HG03565 (cell line): ENCODE measurements around the gene KCNJ10.
A peak's percentile ranks its signal among the peaks of the same experiment; 100 is the strongest.

Experiments used
- ATAC-seq: cut with Tn5 transposase; IDR thresholded peaks from one replicate; pipeline ENCODE4 v1.9.1; 2021; ENCODE audit warnings: mild to moderate bottlenecking, moderate library complexity; ENCODE audit not compliant: unreplicated experiment

Gene KCNJ10

GRCh38 chr1:160028426-160028825 lies 41.5 kb downstream of the KCNJ10 start:
- no peak for ATAC-seq

- ATAC-seq = no peak
Measured at GRCh38 chr1:160025314-160025713, 44.6 kb downstream of the KCNJ10 start.

GRCh38 chr1:160024195-160024905 lies 45.6 kb downstream of the KCNJ10 start:
- no peak for ATAC-seq

- ATAC-seq = no peak
Measured at GRCh38 chr1:160022330-160023310, 47.3 kb downstream of the KCNJ10 start.

- no peak for ATAC-seq
Measured at GRCh38 chr1:160021376-160022074, 48.4 kb downstream of the KCNJ10 start.

GRCh38 chr1:160020196-160020595 lies 49.8 kb downstream of the KCNJ10 start:
- no peak for ATAC-seq

- no peak for ATAC-seq
Measured at GRCh38 chr1:160018900-160019299, 51.1 kb downstream of the KCNJ10 start.

- ATAC-seq = no peak
Measured at GRCh38 chr1:160018347-160018746, 51.6 kb downstream of the KCNJ10 start.

- ATAC-seq = no peak
Measured at GRCh38 chr1:160017592-160017991, 52.4 kb downstream of the KCNJ10 start.

- no peak for ATAC-seq
Measured at GRCh38 chr1:160011781-160012180, 58.2 kb downstream of the KCNJ10 start.

- ATAC-seq = no peak
Measured at GRCh38 chr1:160009801-160010200, 60.2 kb downstream of the KCNJ10 start.

- ATAC-seq = no peak
Measured at GRCh38 chr1:160009081-160009480, 60.9 kb downstream of the KCNJ10 start.

GRCh38 chr1:160007577-160008200 lies 62.3 kb downstream of the KCNJ10 start:
- ATAC-seq = no peak

- ATAC-seq = peak; percentile 76
Measured at GRCh38 chr1:160006312-160006940, 63.5 kb downstream of the KCNJ10 start.

- no peak for ATAC-seq
Measured at GRCh38 chr1:160005070-160005469, 64.9 kb downstream of the KCNJ10 start.

GRCh38 chr1:160004425-160004824 lies 65.5 kb downstream of the KCNJ10 start:
- ATAC-seq = no peak

- ATAC-seq = no peak
Measured at GRCh38 chr1:160004001-160004400, 66.0 kb downstream of the KCNJ10 start.

GRCh38 chr1:160001440-160001839 lies 68.5 kb downstream of the KCNJ10 start:
- ATAC-seq = no peak

GRCh38 chr1:159999204-159999603 lies 70.8 kb downstream of the KCNJ10 start:
- no peak for ATAC-seq

GRCh38 chr1:159996653-159997052 lies 73.3 kb downstream of the KCNJ10 start:
- ATAC-seq = no peak
